H9 (cell line): ENCODE measurements around the gene GTF3C1. TPM values are rescaled to one million over a fixed set of nuclear protein-coding genes. Genes with fewer than 3 reads are reported as not detected.

Experiments
- DNase-seq: peaks from one replicate; pipeline ENCODE4 v3.0.0-alpha.2; 2017
- H2AFZ ChIP-seq: one replicate; pipeline ENCODE4 v1.6.1; 2013; ENCODE audit warnings: mild to moderate bottlenecking, low read length, control low read depth, moderate library complexity
- H2AK5ac ChIP-seq: 2 replicates; pipeline ENCODE4 v1.6.1; 2013; ENCODE audit warnings: low read length, control low read depth, mixed read lengths; ENCODE audit not compliant: insufficient read length
- H2BK120ac ChIP-seq: one replicate; pipeline ENCODE4 v1.6.1; 2013; ENCODE audit warnings: low read depth, mild to moderate bottlenecking, low read length, control low read depth, inconsistent platforms; ENCODE audit not compliant: poor library complexity, severe bottlenecking
- H2BK12ac ChIP-seq: 2 replicates; pipeline ENCODE4 v1.6.1; 2013; ENCODE audit warnings: low read length, control low read depth, mixed read lengths, low read depth; ENCODE audit not compliant: insufficient read length
- H2BK15ac ChIP-seq: 2 replicates; pipeline ENCODE4 v1.6.1; 2013; ENCODE audit warnings: low read depth, low read length, control low read depth
- H2BK20ac ChIP-seq: one replicate; pipeline ENCODE4 v1.6.1; 2013; ENCODE audit warnings: low read depth, mild to moderate bottlenecking, low read length, control low read depth, inconsistent platforms; ENCODE audit not compliant: poor library complexity, severe bottlenecking
- H2BK5ac ChIP-seq: 2 replicates; pipeline ENCODE4 v1.6.1; 2013; ENCODE audit warnings: low read length, control low read depth, mixed read lengths; ENCODE audit not compliant: insufficient read length
- H3K14ac ChIP-seq: 2 replicates; pipeline ENCODE4 v1.6.1; 2013; ENCODE audit warnings: low read length, control low read depth; ENCODE audit not compliant: insufficient read depth
- H3K18ac ChIP-seq: 2 replicates; pipeline ENCODE4 v1.6.1; 2013; ENCODE audit warnings: low read depth, mild to moderate bottlenecking, mixed read lengths, low read length, control low read depth; ENCODE audit not compliant: insufficient read length
- H3K23ac ChIP-seq: 2 replicates; pipeline ENCODE4 v1.6.1; 2013; ENCODE audit warnings: low read length, control low read depth, mixed read lengths, low read depth; ENCODE audit not compliant: insufficient read length
- H3K23me2 ChIP-seq: 2 replicates; pipeline ENCODE4 v1.6.1; 2013; ENCODE audit warnings: low read depth, mild to moderate bottlenecking, mixed read lengths, low read length, control low read depth; ENCODE audit not compliant: insufficient read length, poor library complexity, severe bottlenecking
- H3K27ac ChIP-seq: 2 replicates; pipeline ENCODE4 v1.5.1; 2013; ENCODE audit warnings: low read length, control low read depth, mixed read lengths, low read depth; ENCODE audit not compliant: insufficient read length
- H3K27me3 ChIP-seq: 2 replicates; pipeline ENCODE4 v1.6.1; 2013; ENCODE audit warnings: low read length, control low read depth, inconsistent platforms; ENCODE audit not compliant: insufficient read depth
- H3K4ac ChIP-seq: 2 replicates; pipeline ENCODE4 v1.6.1; 2013; ENCODE audit warnings: low read depth, mild to moderate bottlenecking, control low read depth, inconsistent platforms, low read length, moderate library complexity
- H3K4me1 ChIP-seq: 2 replicates; pipeline ENCODE4 v1.6.1; 2013; ENCODE audit warnings: low read length, control low read depth, inconsistent platforms; ENCODE audit not compliant: insufficient read depth
- H3K4me2 ChIP-seq: 2 replicates; pipeline ENCODE4 v1.6.1; 2013; ENCODE audit warnings: low read length, control low read depth, mixed read lengths; ENCODE audit not compliant: insufficient read length, insufficient read depth
- H3K56ac ChIP-seq: 2 replicates; pipeline ENCODE4 v1.6.1; 2013; ENCODE audit warnings: low read depth, mild to moderate bottlenecking, mixed read lengths, low read length, control low read depth; ENCODE audit not compliant: insufficient read length
- H3K79me1 ChIP-seq: 2 replicates; pipeline ENCODE4 v1.6.1; 2013; ENCODE audit warnings: low read depth, mild to moderate bottlenecking, moderate library complexity, low read length, control low read depth, inconsistent platforms; ENCODE audit not compliant: insufficient read depth, poor library complexity, severe bottlenecking
- H3K79me2 ChIP-seq: 2 replicates; pipeline ENCODE4 v1.6.1; 2013; ENCODE audit warnings: low read length, control low read depth, inconsistent platforms; ENCODE audit not compliant: insufficient read depth
- H3K9ac ChIP-seq: 2 replicates; pipeline ENCODE4 v1.6.1; 2013; ENCODE audit warnings: low read length, control low read depth, mixed read lengths; ENCODE audit not compliant: insufficient read length; ENCODE audit errors: extremely low read depth
- H3K9me3 ChIP-seq: one replicate; pipeline ENCODE4 v1.6.1; 2013; ENCODE audit warnings: low read depth, low read length, inconsistent platforms; ENCODE audit not compliant: control insufficient read depth
- H3T11ph ChIP-seq: one replicate; pipeline ENCODE4 v1.6.1; 2013; ENCODE audit warnings: mild to moderate bottlenecking, low read length, control low read depth, inconsistent platforms
- H4K20me1 ChIP-seq: one replicate; pipeline ENCODE4 v1.6.1; 2013; ENCODE audit not compliant: control insufficient read depth, insufficient read length, insufficient read depth
- H4K5ac ChIP-seq: 2 replicates; pipeline ENCODE4 v1.6.1; 2013; ENCODE audit warnings: low read depth, mild to moderate bottlenecking, mixed read lengths, low read length, control low read depth; ENCODE audit not compliant: insufficient read length
- H4K8ac ChIP-seq: replicated peaks from 2 replicates; pipeline ENCODE4 v1.6.1; 2013; ENCODE audit warnings: low read length, control low read depth, mixed read lengths, low read depth; ENCODE audit not compliant: insufficient read length
- H4K91ac ChIP-seq: 2 replicates; pipeline ENCODE4 v1.6.1; 2013; ENCODE audit warnings: low read depth, mild to moderate bottlenecking, moderate library complexity, mixed read lengths, low read length, control low read depth; ENCODE audit not compliant: insufficient read length
- H3K27ac Mint-ChIP-seq, 3 experiments: 2 replicates in 2 of 3; 3 replicates in 1 of 3; pipeline ENCODE4 v1.8.0; 2020 to 2021; ENCODE audit warnings: mixed read lengths in 3 of 3, mild to moderate bottlenecking in 1 of 3, moderate library complexity in 1 of 3
- H3K27me3 Mint-ChIP-seq: 2 replicates; pipeline ENCODE4 v1.8.0; 2021; ENCODE audit warnings: low read depth, mild to moderate bottlenecking, moderate library complexity, mixed read lengths
- H3K36me3 Mint-ChIP-seq, 3 experiments: 2 replicates in 2 of 3; 3 replicates in 1 of 3; pipeline ENCODE4 v1.8.0; 2020 to 2021; ENCODE audit warnings: low read depth in 3 of 3, mixed read lengths in 3 of 3; ENCODE audit not compliant: insufficient read depth in 1 of 3
- H3K4me1 Mint-ChIP-seq, 2 experiments: 2 replicates each; pipeline ENCODE4 v1.8.0; 2020; ENCODE audit warnings: mixed read lengths in 2 of 2
- H3K4me3 Mint-ChIP-seq, 2 experiments: 2 replicates in 1 of 2; 3 replicates in 1 of 2; pipeline ENCODE4 v1.8.0; 2020 to 2021; ENCODE audit warnings: mild to moderate bottlenecking in 2 of 2, mixed read lengths in 2 of 2, moderate library complexity in 1 of 2
- H3K9me3 Mint-ChIP-seq, 2 experiments: 2 replicates in 1 of 2; 3 replicates in 1 of 2; pipeline ENCODE4 v1.8.0; 2020; ENCODE audit warnings: mild to moderate bottlenecking in 2 of 2, mixed read lengths in 2 of 2, moderate library complexity in 1 of 2
- CTCF ChIP-seq: fragments of 200-600 bp; sonication (generic); conservative IDR thresholded peaks from 3 replicates; pipeline ENCODE4 v1.8.0; 2021; ENCODE audit warnings: antibody characterized with exemption, mild to moderate bottlenecking
- WGBS: extraction: QIAGEN DNeasy Blood & Tissue Kit; methylation state at CpG from one replicate; pipeline ENCODE4 v1.1.7; 2013; ENCODE audit warnings: missing lambda C conversion rate, low lambda C conversion rate, mixed read lengths; ENCODE audit not compliant: insufficient read length; ENCODE audit errors: extremely low coverage; 5-methylcytosine and 5-hydroxymethylcytosine counted together
- total RNA-seq: library from RNA; stranded (reverse); gene quantifications from 2 replicates; pipeline ENCODE4 v1.2.1, GENCODE V29; 2021

The GTF3C1 gene
- total RNA-seq, 1 experiment from 2014 or later = 113 TPM

DNA sequence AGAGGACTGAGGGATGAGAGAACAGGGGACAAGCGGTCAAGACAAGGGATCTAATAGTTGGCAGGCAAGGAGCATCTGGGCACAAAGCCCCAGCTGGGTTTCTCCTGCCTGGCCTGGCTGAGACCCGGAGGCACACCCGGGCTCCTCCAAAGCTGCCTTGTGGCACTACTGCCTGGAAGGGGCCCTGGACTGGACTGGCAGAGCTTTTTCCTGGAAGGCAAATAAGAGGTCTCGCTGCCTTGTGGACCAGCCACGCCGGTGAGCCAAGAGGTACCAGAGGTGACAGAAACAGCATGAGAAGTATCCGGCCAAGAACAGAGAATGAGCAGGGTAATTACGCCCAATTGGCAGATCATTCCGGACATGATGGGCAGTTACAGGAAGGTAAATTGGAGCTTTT is 64.6 kb downstream of the GTF3C1 start:
- Histone ChIP-seq H3K9ac (no peak overlapping the region), H3K4me1 (no peaks in the 10 kb centered on the region), H3K27ac (no peak overlapping the region), H2AFZ (no peak overlapping the region), H3K79me1 (no peaks in the 10 kb centered on the region), H3K4me2 (no peak overlapping the region), H3K14ac (no peak overlapping the region), H2BK20ac (no peak overlapping the region), H3K79me2 (no peaks in the 10 kb centered on the region), H3T11ph (no peak overlapping the region), H4K8ac (no peak overlapping the region), H4K5ac (no peak overlapping the region), H3K9me3 (no peaks in the 10 kb centered on the region), H2BK15ac (no peak overlapping the region), H3K27me3 (no peaks in the 10 kb centered on the region), H4K20me1 (no peaks in the 10 kb centered on the region), H3K23ac (no peak overlapping the region), H2BK5ac (no peak overlapping the region), H3K23me2 (no peaks in the 10 kb centered on the region), H2BK120ac (no peak overlapping the region), H2AK5ac (no peak overlapping the region), H3K18ac (no peak overlapping the region), H4K91ac (no peak overlapping the region), H3K56ac (no peak overlapping the region), H3K4ac (no peak overlapping the region), H2BK12ac (no peak overlapping the region)
- no peak for TF ChIP-seq CTCF
- Mint-ChIP-seq H3K4me1 (no peaks in the 10 kb centered on the region), H3K9me3 (no peaks in the 10 kb centered on the region), H3K27ac (peak overlapping the region in 1 of 3 experiments; percentile 30; a peak in 1 of 7 replicates), H3K36me3 (peaks cover 53 to 99% (median 95%) of the 10 kb centered on the region in 3 experiments), H3K27me3 (no peaks in the 10 kb centered on the region), H3K4me3 (no peak overlapping the region)
- no CpG with 5 or more reads among the region's 9 CpGs for WGBS
- no peak for DNase-seq
